ENCODE results near the gene HOMER1. TPM values are rescaled to one million over a fixed set of nuclear protein-coding genes. Genes with fewer than 3 reads are reported as not detected.
A peak's percentile ranks its signal among the peaks of the same experiment; 100 is the strongest.

Gene HOMER1
- total RNA-seq, 1 donor, result 14.1 TPM

DNA sequence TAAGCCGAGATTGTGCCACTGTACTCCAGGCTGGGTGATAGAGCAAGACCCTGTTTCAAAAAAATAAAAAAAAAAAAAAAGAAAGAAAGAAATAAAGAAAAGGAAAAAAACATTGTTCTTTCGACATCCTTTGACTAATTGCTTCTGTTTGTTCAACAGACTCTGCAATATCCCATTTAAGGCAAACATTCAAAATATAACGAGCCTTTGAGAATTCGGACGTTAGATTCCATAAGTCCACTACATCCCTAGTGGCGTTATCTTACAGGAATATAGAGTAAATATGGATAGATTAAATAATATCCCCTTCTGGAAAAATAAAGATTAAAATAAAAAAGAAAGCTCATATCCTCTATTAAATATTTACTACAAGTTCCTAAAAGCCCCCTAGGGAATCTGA is 27.0 kb upstream of the HOMER1 start:
- H3K27me3 ChIP-seq (ENCODE audit: insufficient read depth, low read length), result no peaks in the 10 kb centered on the region
- H3K4me3 ChIP-seq (ENCODE audit: insufficient read depth, low read length), result no peak overlapping the region
- no peaks in the 10 kb centered on the region for H4K20me1 ChIP-seq (ENCODE audit: insufficient read depth, low read length)
- no peaks in the 10 kb centered on the region for H3K79me2 ChIP-seq (ENCODE audit: insufficient read depth, low read length)
- TF ChIP-seq, protein P1, sequence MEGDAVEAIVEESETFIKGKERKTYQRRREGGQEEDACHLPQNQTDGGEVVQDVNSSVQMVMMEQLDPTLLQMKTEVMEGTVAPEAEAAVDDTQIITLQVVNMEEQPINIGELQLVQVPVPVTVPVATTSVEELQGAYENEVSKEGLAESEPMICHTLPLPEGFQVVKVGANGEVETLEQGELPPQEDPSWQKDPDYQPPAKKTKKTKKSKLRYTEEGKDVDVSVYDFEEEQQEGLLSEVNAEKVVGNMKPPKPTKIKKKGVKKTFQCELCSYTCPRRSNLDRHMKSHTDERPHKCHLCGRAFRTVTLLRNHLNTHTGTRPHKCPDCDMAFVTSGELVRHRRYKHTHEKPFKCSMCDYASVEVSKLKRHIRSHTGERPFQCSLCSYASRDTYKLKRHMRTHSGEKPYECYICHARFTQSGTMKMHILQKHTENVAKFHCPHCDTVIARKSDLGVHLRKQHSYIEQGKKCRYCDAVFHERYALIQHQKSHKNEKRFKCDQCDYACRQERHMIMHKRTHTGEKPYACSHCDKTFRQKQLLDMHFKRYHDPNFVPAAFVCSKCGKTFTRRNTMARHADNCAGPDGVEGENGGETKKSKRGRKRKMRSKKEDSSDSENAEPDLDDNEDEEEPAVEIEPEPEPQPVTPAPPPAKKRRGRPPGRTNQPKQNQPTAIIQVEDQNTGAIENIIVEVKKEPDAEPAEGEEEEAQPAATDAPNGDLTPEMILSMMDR (IDR thresholded peaks at IDR 0.05; ENCODE audit: extremely low read depth, low read depth, low read length), result no peak
- no peak overlapping the region for H2AFZ ChIP-seq (ENCODE audit: low read length)
- no peak overlapping the region for H3K27ac ChIP-seq (ENCODE audit: low read depth, low read length)
- H3K9me3 ChIP-seq (ENCODE audit: low read depth, low read length), result no peaks in the 10 kb centered on the region
- H3K4me1 ChIP-seq (ENCODE audit: insufficient read depth, low read length), result peaks cover 5% of the 10 kb centered on the region
- DNase-seq (ENCODE audit: insufficient read length, low spot score, missing footprints), result no peak
- H3K4me2 ChIP-seq (ENCODE audit: insufficient read depth, low read length), result no peak overlapping the region
- no peaks in the 10 kb centered on the region for H3K36me3 ChIP-seq (ENCODE audit: insufficient read depth, low read length)

DNA sequence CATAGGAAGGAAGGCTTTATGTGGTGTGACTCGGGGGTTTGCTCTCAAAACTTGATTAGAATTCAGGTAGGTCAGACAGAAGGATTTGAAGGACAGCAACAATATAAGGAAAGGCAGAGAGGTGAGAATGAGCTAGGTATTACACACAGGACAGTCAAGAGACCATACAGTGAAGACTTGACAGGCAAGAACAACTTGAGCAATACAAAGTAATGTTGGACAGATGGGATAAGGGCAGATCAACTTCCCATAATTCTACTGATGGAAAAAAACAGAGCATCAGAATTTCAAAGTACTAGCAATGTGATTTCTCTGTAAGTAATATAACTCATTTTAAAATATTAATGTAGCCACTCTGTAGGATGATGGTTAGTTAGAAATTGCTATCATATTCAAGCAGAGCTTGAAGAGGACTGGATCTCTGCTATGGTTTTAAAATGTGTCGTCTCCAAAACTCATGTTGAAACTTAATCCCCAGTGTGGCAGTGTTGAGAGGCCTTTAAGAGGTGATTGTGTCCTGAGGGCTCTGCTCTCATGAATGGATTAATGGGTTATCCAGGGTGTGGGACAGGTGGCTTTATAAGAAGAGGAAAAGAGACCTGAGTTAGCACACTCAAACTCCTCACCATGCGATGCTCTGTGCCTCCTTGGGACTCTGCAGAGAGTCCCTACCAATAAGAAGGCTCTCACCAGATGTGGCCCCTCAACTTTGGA is 22.4 kb upstream of the HOMER1 start:
- TF ChIP-seq, protein P1 (IDR thresholded peaks at IDR 0.05; ENCODE audit: extremely low read depth, low read depth, low read length), result no peak
- no peaks in the 10 kb centered on the region for H3K9me3 ChIP-seq (ENCODE audit: low read depth, low read length)
- H3K36me3 ChIP-seq (ENCODE audit: insufficient read depth, low read length), result no peaks in the 10 kb centered on the region

DNA sequence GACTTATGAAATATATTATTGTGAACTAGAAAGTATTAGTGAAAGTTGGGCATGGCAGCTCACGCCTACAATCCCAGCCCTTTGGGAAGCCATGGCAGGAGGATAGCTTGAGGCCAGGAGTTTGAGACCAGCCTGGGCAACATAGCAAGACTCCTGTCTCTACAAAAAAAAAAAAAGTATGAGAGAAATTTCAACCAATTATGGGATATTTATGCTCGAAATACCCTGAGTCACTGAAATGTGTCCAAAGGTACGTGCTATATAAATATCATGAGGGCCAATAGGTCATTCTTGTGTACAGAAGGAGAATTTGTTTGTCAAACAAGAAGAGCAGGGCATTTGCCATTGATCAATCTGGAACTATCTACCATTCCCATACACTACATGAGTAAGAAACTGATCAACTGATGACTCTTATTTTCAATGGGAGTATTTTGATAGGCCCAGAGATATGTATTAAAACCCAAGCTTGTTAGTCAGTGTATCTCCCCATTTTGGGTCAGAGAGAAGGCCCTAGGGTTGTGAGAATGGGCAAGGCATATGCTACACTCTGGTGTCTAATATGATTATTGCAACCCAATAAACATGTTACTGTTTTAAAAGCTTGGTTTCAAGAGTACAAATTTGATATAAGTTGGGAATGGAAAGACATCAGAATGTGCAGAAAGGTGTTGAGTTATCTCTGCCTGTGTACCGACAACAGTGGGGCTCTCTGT is 21.7 kb upstream of the HOMER1 start:
- Histone ChIP-seq H3K4me2 (ENCODE audit: insufficient read depth, low read length) (no peak overlapping the region), H3K9me3 (ENCODE audit: low read depth, low read length) (no peaks in the 10 kb centered on the region), H3K36me3 (ENCODE audit: insufficient read depth, low read length) (no peaks in the 10 kb centered on the region), H3K79me2 (ENCODE audit: insufficient read depth, low read length) (no peaks in the 10 kb centered on the region), H3K4me1 (ENCODE audit: insufficient read depth, low read length) (no peaks in the 10 kb centered on the region), H3K27ac (ENCODE audit: low read depth, low read length) (no peak overlapping the region), H2AFZ (ENCODE audit: low read length) (no peak overlapping the region), H3K27me3 (ENCODE audit: insufficient read depth, low read length) (no peaks in the 10 kb centered on the region), H3K4me3 (ENCODE audit: insufficient read depth, low read length) (no peak overlapping the region), H4K20me1 (ENCODE audit: insufficient read depth, low read length) (no peaks in the 10 kb centered on the region)
- TF ChIP-seq, protein P1 (IDR thresholded peaks at IDR 0.05; ENCODE audit: extremely low read depth, low read depth, low read length), result peak; percentile 31
- no peak for DNase-seq (ENCODE audit: insufficient read length, low spot score, missing footprints)

More for the DNA sequence above, 22.4 kb upstream of the HOMER1 start:
- Histone ChIP-seq H3K4me1 (ENCODE audit: insufficient read depth, low read length) (no peaks in the 10 kb centered on the region), H3K27me3 (ENCODE audit: insufficient read depth, low read length) (no peaks in the 10 kb centered on the region), H2AFZ (ENCODE audit: low read length) (no peak overlapping the region), H3K4me2 (ENCODE audit: insufficient read depth, low read length) (no peak overlapping the region), H4K20me1 (ENCODE audit: insufficient read depth, low read length) (no peaks in the 10 kb centered on the region), H3K4me3 (ENCODE audit: insufficient read depth, low read length) (no peak overlapping the region), H3K27ac (ENCODE audit: low read depth, low read length) (no peak overlapping the region), H3K79me2 (ENCODE audit: insufficient read depth, low read length) (no peaks in the 10 kb centered on the region)
- no peak for DNase-seq (ENCODE audit: insufficient read length, low spot score, missing footprints)

GRCh38 chr5:79529110-79529509 is 15.2 kb upstream of the HOMER1 start:
- H3K36me3 ChIP-seq (ENCODE audit: insufficient read depth, low read length), result no peaks in the 10 kb centered on the region
- DNase-seq (ENCODE audit: insufficient read length, low spot score, missing footprints), result no peak
- TF ChIP-seq, protein P1 (IDR thresholded peaks at IDR 0.05; ENCODE audit: extremely low read depth, low read depth, low read length), result no peak
- H3K9me3 ChIP-seq (ENCODE audit: low read depth, low read length), result no peaks in the 10 kb centered on the region
- H3K4me2 ChIP-seq (ENCODE audit: insufficient read depth, low read length), result no peak overlapping the region
- no peaks in the 10 kb centered on the region for H3K79me2 ChIP-seq (ENCODE audit: insufficient read depth, low read length)
- H3K27ac ChIP-seq (ENCODE audit: low read depth, low read length), result no peak overlapping the region
- no peak overlapping the region for H3K4me3 ChIP-seq (ENCODE audit: insufficient read depth, low read length)
- no peak overlapping the region for H2AFZ ChIP-seq (ENCODE audit: low read length)
- H4K20me1 ChIP-seq (ENCODE audit: insufficient read depth, low read length), result no peaks in the 10 kb centered on the region
- no peaks in the 10 kb centered on the region for H3K27me3 ChIP-seq (ENCODE audit: insufficient read depth, low read length)
- H3K4me1 ChIP-seq (ENCODE audit: insufficient read depth, low read length), result no peaks in the 10 kb centered on the region

Measured in osteoblast (primary cell).